ENCODE data around the gene TTC39A.

The TTC39A gene

GRCh38 chr1:51313961-51314777 is 16.2 kb downstream of the TTC39A start:
- DNase-seq = no peak

- DNase-seq = no peak
Observed at GRCh38 chr1:51313268-51313852, 17.0 kb downstream of the TTC39A start.

- DNase-seq = no peak
Observed at GRCh38 chr1:51312718-51313117, 17.6 kb downstream of the TTC39A start.

GRCh38 chr1:51311826-51312225 is 18.5 kb downstream of the TTC39A start:
- no peak for DNase-seq

GRCh38 chr1:51310871-51311613 is 19.3 kb downstream of the TTC39A start:
- no peak for DNase-seq

- no peak for DNase-seq
Observed at GRCh38 chr1:51309291-51309690, 21.1 kb downstream of the TTC39A start.

GRCh38 chr1:51308636-51309035 is 21.7 kb downstream of the TTC39A start:
- DNase-seq = no peak

- no peak for DNase-seq
Observed at GRCh38 chr1:51306950-51307349, 23.4 kb downstream of the TTC39A start.

GRCh38 chr1:51305371-51305823 is 25.0 kb downstream of the TTC39A start:
- DNase-seq = no peak

GRCh38 chr1:51304360-51304759 is 26.0 kb downstream of the TTC39A start:
- DNase-seq = no peak

- no peak for DNase-seq
Observed at GRCh38 chr1:51303751-51304251, 26.6 kb downstream of the TTC39A start.

- no peak for DNase-seq
Observed at GRCh38 chr1:51303315-51303714, 27.0 kb downstream of the TTC39A start.

- DNase-seq = no peak
Observed at GRCh38 chr1:51302746-51303145, 27.6 kb downstream of the TTC39A start.

- DNase-seq = no peak
Observed at GRCh38 chr1:51302270-51302669, 28.1 kb downstream of the TTC39A start.

GRCh38 chr1:51301844-51302162 is 28.6 kb downstream of the TTC39A start:
- no peak for DNase-seq

- DNase-seq = no peak
Observed at GRCh38 chr1:51301152-51301843, 29.1 kb downstream of the TTC39A start.

- no peak for DNase-seq
Observed at GRCh38 chr1:51299981-51300670, 30.2 kb downstream of the TTC39A start.

GRCh38 chr1:51299185-51299885 is 31.0 kb downstream of the TTC39A start:
- DNase-seq = no peak

- DNase-seq = no peak
Observed at GRCh38 chr1:51298322-51298705, 32.0 kb downstream of the TTC39A start.

- no peak for DNase-seq
Observed at GRCh38 chr1:51297401-51298321, 32.7 kb downstream of the TTC39A start.
